ENCODE results near the gene TAOK3.

The TAOK3 gene

DNA sequence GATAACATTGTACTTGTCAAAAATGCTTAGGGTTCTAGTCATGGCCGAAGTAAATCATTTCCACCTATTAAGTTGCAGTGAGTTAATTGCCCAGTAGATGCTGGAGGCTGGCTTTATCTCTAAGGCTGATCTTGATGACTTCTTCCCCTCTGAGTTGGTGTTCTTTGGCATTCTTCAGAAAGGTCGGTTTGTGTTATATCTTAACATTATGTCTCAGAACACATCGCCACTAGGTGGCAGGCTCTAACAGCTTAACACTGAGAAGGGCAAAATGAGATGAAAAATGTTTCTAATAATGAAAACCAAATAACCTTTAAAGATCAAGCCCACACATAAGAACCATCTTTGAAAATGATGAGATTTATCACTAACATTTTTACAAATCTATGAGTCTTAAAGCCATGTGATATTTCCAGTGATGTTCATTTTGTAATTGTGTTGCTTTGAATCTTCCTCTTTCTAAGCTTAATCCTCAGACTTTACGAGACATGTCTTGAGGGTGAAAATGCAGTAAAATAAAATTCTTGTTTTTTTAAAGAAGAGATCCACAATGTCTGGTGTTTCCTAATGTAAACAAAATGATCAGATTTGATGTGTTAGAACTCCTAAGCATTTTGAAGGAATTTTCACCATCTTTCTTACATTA is 32.3 kb upstream of the TAOK3 start:
- H3K36me3 Mint-ChIP-seq (ENCODE audit: low read depth) = peaks cover 69% of the 10 kb centered on the region
- H3K9me3 Mint-ChIP-seq = no peaks in the 10 kb centered on the region
- no peaks in the 10 kb centered on the region for H3K27me3 Mint-ChIP-seq (ENCODE audit: low read depth)
- TF ChIP-seq, protein P1, sequence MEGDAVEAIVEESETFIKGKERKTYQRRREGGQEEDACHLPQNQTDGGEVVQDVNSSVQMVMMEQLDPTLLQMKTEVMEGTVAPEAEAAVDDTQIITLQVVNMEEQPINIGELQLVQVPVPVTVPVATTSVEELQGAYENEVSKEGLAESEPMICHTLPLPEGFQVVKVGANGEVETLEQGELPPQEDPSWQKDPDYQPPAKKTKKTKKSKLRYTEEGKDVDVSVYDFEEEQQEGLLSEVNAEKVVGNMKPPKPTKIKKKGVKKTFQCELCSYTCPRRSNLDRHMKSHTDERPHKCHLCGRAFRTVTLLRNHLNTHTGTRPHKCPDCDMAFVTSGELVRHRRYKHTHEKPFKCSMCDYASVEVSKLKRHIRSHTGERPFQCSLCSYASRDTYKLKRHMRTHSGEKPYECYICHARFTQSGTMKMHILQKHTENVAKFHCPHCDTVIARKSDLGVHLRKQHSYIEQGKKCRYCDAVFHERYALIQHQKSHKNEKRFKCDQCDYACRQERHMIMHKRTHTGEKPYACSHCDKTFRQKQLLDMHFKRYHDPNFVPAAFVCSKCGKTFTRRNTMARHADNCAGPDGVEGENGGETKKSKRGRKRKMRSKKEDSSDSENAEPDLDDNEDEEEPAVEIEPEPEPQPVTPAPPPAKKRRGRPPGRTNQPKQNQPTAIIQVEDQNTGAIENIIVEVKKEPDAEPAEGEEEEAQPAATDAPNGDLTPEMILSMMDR (IDR thresholded peaks at IDR 0.05; ENCODE audit: unreplicated experiment in 3 of 3) = peak; percentile 77 to 87 (median 84)
- no peak overlapping the region for H3K4me3 Mint-ChIP-seq
- no peak overlapping the region for H3K27ac Mint-ChIP-seq
- H3K4me1 Mint-ChIP-seq = no peaks in the 10 kb centered on the region

DNA sequence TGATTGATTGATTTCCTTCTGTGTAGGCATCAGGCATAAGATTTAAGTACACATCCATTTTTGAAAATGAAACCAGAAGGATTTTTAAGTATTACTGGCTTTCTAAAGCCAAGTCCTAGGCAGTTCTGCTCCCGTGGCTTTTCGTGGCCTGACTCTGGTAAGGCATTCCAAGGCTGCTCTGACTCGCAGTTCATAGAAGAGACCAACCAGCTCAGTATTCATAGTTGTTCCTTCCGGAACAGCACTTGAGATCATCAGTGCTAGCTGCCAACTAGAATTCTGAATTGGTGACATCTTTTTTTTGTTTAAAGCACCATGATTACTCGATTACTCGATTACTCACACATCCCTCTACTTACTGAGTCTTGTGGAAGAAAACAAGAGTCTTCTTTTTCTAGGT is 29.5 kb upstream of the TAOK3 start:
- Mint-ChIP-seq H3K36me3 (ENCODE audit: low read depth) (peaks cover 70% of the 10 kb centered on the region), H3K27me3 (ENCODE audit: low read depth) (no peaks in the 10 kb centered on the region), H3K27ac (no peak overlapping the region), H3K4me3 (no peak overlapping the region), H3K9me3 (no peaks in the 10 kb centered on the region), H3K4me1 (no peaks in the 10 kb centered on the region)
- TF ChIP-seq, protein P1 (IDR thresholded peaks at IDR 0.05; ENCODE audit: unreplicated experiment in 3 of 3) = no peak

DNA sequence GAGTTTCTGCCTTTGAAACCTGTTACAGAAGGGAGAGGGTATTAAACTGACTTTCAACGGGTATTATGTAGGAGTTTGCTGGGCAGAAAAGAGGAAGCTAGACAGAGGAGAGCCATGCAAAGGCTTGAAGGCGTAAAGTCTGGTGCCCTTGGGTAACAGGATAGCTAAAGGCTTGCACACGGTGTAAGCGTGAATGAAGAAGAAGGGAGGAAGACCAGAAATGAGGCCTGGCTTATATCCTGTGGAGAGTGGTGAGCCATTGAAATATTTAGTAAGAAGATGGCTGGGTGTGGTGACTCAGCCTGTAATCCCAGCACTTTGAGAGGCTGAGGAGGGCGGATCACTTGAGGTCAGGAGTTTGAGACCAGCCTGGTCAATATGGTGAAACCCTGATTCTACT is 26.2 kb upstream of the TAOK3 start:
- H3K9me3 Mint-ChIP-seq = no peaks in the 10 kb centered on the region
- H3K36me3 Mint-ChIP-seq (ENCODE audit: low read depth) = peaks cover 74% of the 10 kb centered on the region
- no peak overlapping the region for H3K4me3 Mint-ChIP-seq
- H3K27ac Mint-ChIP-seq = no peak overlapping the region
- H3K27me3 Mint-ChIP-seq (ENCODE audit: low read depth) = no peaks in the 10 kb centered on the region
- H3K4me1 Mint-ChIP-seq = no peaks in the 10 kb centered on the region
- TF ChIP-seq, protein P1 (IDR thresholded peaks at IDR 0.05; ENCODE audit: unreplicated experiment in 3 of 3) = no peak

DNA sequence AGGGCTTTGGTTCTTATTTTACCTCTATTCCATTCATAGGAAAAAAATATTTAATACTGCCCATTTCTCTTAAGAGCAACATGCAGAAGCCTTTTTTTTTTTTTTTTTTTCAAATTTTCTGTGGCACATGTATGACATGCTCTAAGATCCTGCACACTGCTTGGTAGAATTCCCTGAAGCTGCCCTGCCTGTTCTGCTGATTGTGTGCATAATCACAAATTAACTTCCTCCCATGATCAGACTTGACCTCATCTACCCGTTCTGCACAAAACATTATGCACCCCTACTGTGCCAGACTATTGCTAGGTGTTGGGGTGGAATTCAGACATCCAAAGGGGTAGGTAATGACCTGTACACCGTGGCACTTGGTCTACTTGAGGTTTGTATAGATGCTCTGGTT is 25.8 kb upstream of the TAOK3 start:
- Mint-ChIP-seq H3K36me3 (ENCODE audit: low read depth) (peaks cover 74% of the 10 kb centered on the region), H3K4me3 (no peak overlapping the region), H3K27me3 (ENCODE audit: low read depth) (no peaks in the 10 kb centered on the region), H3K27ac (no peak overlapping the region), H3K9me3 (no peaks in the 10 kb centered on the region), H3K4me1 (no peaks in the 10 kb centered on the region)
- TF ChIP-seq, protein P1 (IDR thresholded peaks at IDR 0.05; ENCODE audit: unreplicated experiment in 3 of 3) = no peak

DNA sequence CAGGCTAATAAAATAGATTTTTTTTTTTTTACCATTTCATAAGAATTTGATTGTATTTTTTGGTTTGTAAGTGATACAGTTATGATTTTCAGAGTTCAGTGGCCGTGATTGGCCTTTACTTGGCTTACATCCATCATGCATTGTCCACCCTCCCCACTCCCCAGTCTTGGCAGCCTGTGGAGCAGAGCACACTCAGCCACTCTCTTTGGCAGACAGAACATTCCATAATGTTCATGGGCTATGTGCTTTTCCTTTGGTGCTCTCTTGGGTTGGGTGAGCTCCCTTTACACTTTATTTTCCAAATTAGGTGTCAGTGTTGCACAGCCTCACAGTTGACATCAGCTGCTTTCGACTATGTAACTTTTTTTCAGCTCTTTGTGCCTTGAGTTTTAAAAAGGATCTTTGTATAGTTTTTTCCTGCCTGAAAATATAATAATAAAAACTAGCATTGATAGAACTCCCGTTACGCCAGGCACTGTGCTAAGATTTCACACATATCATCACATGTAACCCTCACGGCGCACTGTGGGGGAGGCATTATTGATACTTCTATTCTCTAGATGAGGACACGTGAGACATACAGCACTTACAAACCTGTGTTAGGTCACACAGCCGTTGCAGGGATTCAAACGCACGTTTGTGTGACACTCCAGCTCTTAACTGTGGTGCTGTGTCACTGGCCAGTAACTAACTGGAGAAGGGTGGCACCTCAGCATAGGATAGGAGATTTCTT is 25.2 kb upstream of the TAOK3 start:
- TF ChIP-seq, protein P1 (IDR thresholded peaks at IDR 0.05; ENCODE audit: unreplicated experiment in 3 of 3) = no peak
- Mint-ChIP-seq H3K9me3 (no peaks in the 10 kb centered on the region), H3K27me3 (ENCODE audit: low read depth) (no peaks in the 10 kb centered on the region), H3K36me3 (ENCODE audit: low read depth) (peaks cover 74% of the 10 kb centered on the region), H3K27ac (no peak overlapping the region), H3K4me1 (no peaks in the 10 kb centered on the region), H3K4me3 (no peak overlapping the region)

DNA sequence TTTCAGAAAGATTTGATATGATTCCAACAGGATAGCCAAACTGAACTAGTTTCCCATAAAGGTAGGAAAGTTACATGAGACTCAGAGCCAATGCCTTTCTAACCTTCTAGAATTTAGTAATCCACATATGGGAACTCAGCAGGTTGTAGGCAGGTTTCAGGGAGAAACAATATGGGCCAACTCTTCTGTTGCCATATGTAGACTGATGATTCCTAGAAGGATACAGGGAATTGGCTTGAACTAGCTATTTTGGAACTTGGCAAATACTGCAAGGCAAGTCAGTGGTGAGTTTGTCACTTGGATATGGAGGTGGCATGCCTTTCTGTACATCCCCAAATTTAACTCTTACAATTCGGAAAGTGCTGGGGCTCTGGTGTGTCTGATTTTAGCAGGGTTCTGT is 19.1 kb upstream of the TAOK3 start:
- no peak overlapping the region for H3K27ac Mint-ChIP-seq
- peaks cover 83% of the 10 kb centered on the region for H3K36me3 Mint-ChIP-seq (ENCODE audit: low read depth)
- H3K4me1 Mint-ChIP-seq = no peaks in the 10 kb centered on the region
- no peak overlapping the region for H3K4me3 Mint-ChIP-seq
- H3K27me3 Mint-ChIP-seq (ENCODE audit: low read depth) = no peaks in the 10 kb centered on the region
- H3K9me3 Mint-ChIP-seq = no peaks in the 10 kb centered on the region
- TF ChIP-seq, protein P1 (IDR thresholded peaks at IDR 0.05; ENCODE audit: unreplicated experiment in 3 of 3) = no peak
